Pancreas (tissue), 10 donors: Measurements from ENCODE around the gene ARHGDIB. TPM values are rescaled to one million over a fixed set of nuclear protein-coding genes. Genes with fewer than 3 reads are reported as not detected.

ENCODE experiments used
- ATAC-seq, 4 donors: fragments of 200-7000 bp; cut with Tn5 transposase; one replicate each; pipeline versions ENCODE4 v1.8.0 to v1.9.1; 2020; ENCODE audit warnings: mild to moderate bottlenecking in 4 of 4, moderate library complexity in 4 of 4
- DNase-seq, 6 donors: peaks; one replicate each; pipeline ENCODE4 v3.0.0-alpha.2; 2020
- FAIRE-seq: peaks from 2 replicates; lab custom pipeline; 2012; peaks lifted over from hg19 to GRCh38; lab: Jason Lieb, UNC
- H3K27ac ChIP-seq, 4 donors: fragments of 200-600 bp; sonication (generic); 1 replicate in 3 of 4; 2 replicates in 1 of 4; pipeline versions ENCODE4 v1.5.0 to v1.8.0; 2020
- H3K27me3 ChIP-seq, 4 donors: fragments of 200-600 bp; one replicate each; pipeline ENCODE4 v1.8.0; 2021
- H3K36me3 ChIP-seq, 3 donors: fragments of 200-600 bp; sonication (generic) in 1 of 3; one replicate each; pipeline versions ENCODE4 v1.5.0 to v1.8.0; 2020 to 2021
- H3K4me1 ChIP-seq, 3 donors: fragments of 200-600 bp; one replicate each; pipeline ENCODE4 v1.8.0; 2021
- H3K4me3 ChIP-seq, 4 donors: fragments of 200-600 bp; sonication (generic) in 2 of 4; one replicate each; pipeline versions ENCODE4 v1.5.0 to v1.8.0; 2020 to 2021
- H3K9me3 ChIP-seq, 4 donors: fragments of 200-600 bp; one replicate each; pipeline ENCODE4 v1.8.0; 2021
- WGBS, 2 donors: extraction: QIAGEN DNeasy Blood & Tissue Kit; methylation state at CpG; one replicate each; pipeline ENCODE4 v1.1.7; 2013; 5-methylcytosine and 5-hydroxymethylcytosine counted together
- intact Hi-C, 3 donors: fragments of 100-400 bp; cut with DNase I; formaldehyde crosslinking; loops; one replicate each; pipeline versions ENCODE4 v1.11.1 to v1.14.2; 2022
- polyA plus RNA-seq, 2 donors: library from polyadenylated mRNA; stranded (reverse); fragments of 200-250 nt; gene quantifications; one replicate each; pipeline ENCODE4 v1.2.3, GENCODE V29; 2013
- total RNA-seq, 6 donors: library from RNA; stranded (reverse); fragmentation: NEBNext Ultra II Directional in 4 of 6; extraction: Animal tissue kit (Norgen Biotek cat#: 25700) in 4 of 6; gene quantifications; one replicate each; pipeline versions ENCODE4 v1.2.1 to v1.2.4, GENCODE V29; 2021 to 2023
- TF ChIP-seq, protein P1 (sequence below), 4 donors: fragments of 200-600 bp; sonication (generic) in 3 of 4; IDR thresholded peaks; one replicate each; pipeline versions ENCODE4 v1.5.0 to v1.8.0; 2021; ENCODE audit warnings: antibody characterized with exemption in 4 of 4
- donor health status: healthy with polysubstance abuse.
- donor health status: DM: no; HTN: no; CAD: no; lungs with moderate emphysema.
- donor health status: DM: no; HTN: no; CAD: no.
- donor health status: control.
- donor health status: control.
- donor health status: Bipolar disorder and iron deficiency.
- donor health status: DM: yes; HTN: yes; CAD: no.
- donor health status: DM: no; HTN: no; CAD: no.
- donor health status: DM: no; HTN: no; CAD: no.
- donor health status: DM: yes; HTN: yes; CAD: no.

ARHGDIB gene
- total and polyA plus RNA-seq, 8 donors = 5.8 to 54.8 (median 23.4) TPM

DNA sequence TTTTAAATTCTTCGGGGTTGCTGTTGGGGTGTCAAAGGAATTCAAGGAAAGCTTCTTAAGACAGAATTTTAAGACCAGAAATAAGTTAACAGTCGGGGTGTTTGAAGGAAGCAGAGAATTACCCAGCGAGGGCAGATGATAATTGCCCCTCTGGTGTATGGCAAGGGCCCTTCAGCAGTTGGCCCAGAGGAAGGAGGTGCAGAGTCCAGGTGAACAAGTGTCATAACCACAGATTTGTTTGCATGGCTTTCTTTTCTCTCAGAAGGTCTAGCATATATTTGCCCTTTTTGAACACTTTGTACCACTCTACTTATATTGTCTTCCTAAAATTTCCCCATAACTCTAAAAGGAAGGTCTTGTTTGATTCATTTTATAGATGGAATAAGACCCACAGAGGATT lies 13.2 kb upstream of the ARHGDIB start:
- no peak overlapping the region for H3K4me3 ChIP-seq
- no peaks in the 10 kb centered on the region for H3K36me3 ChIP-seq
- no peaks in the 10 kb centered on the region for H3K4me1 ChIP-seq
- no peak for ATAC-seq
- DNase-seq = no peak
- TF ChIP-seq, protein P1, sequence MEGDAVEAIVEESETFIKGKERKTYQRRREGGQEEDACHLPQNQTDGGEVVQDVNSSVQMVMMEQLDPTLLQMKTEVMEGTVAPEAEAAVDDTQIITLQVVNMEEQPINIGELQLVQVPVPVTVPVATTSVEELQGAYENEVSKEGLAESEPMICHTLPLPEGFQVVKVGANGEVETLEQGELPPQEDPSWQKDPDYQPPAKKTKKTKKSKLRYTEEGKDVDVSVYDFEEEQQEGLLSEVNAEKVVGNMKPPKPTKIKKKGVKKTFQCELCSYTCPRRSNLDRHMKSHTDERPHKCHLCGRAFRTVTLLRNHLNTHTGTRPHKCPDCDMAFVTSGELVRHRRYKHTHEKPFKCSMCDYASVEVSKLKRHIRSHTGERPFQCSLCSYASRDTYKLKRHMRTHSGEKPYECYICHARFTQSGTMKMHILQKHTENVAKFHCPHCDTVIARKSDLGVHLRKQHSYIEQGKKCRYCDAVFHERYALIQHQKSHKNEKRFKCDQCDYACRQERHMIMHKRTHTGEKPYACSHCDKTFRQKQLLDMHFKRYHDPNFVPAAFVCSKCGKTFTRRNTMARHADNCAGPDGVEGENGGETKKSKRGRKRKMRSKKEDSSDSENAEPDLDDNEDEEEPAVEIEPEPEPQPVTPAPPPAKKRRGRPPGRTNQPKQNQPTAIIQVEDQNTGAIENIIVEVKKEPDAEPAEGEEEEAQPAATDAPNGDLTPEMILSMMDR (IDR thresholded peaks at IDR 0.05) = no peak
- no peaks in the 10 kb centered on the region for H3K27me3 ChIP-seq
- H3K9me3 ChIP-seq = no peaks in the 10 kb centered on the region
- intact Hi-C loops = no loop called here
- FAIRE-seq = no peak
- no peak overlapping the region for H3K27ac ChIP-seq
- 92 to 97% methylated on average over 3 of the region's 3 CpGs for whole genome bisulfite sequencing, 2 donors

DNA sequence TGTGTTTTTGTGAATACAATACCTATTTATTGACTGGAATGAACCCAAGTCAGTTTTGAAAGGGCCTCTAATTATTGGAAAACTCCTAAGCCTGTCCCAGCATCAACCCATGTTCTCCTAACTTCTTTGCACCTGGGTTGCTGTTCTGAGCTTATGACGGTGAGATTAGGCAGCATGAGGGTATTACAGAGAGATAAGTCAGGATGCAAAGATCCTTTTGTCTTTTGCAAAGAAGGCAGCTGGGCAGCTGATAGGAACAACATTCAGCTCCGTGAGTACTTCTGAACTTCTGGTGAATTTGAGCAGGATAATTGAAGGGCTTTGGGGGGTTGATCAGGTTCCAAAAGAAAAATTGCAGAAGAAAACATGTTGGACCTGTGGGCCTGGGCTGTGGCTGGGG lies 11.4 kb upstream of the ARHGDIB start, which contains the start of gene PDE6H:
PDE6H (plus strand) TSS at position 227 of the 400 bp plus-strand sequence. CDS start 4,971 bp downstream, outside the sequence.
- no peak within 1 kb of the TSS for H3K4me3 ChIP-seq
- H3K4me1 ChIP-seq = no peaks in the 10 kb centered on the region
- no peak within 1 kb of the TSS for H3K27ac ChIP-seq
- no peak for FAIRE-seq
- no peak for ATAC-seq
- intact Hi-C loops = no loop called here
- WGBS, 2 donors = 78 to 93% methylated on average over 2 of the region's 2 CpGs
- no peaks in the 10 kb centered on the region for H3K36me3 ChIP-seq
- no peaks in the 10 kb centered on the region for H3K27me3 ChIP-seq
- no peaks in the 10 kb centered on the region for H3K9me3 ChIP-seq
- TF ChIP-seq, protein P1 (IDR thresholded peaks at IDR 0.05) = no peak
- no peak for DNase-seq

- intact Hi-C loops = no loop called here
- ATAC-seq (no peak), DNase-seq (no peak), FAIRE-seq (no peak)
- no peak overlapping the region for H3K4me3 ChIP-seq
- no peaks in the 10 kb centered on the region for H3K36me3 ChIP-seq
- no peak overlapping the region for H3K27ac ChIP-seq
- H3K9me3 ChIP-seq = no peaks in the 10 kb centered on the region
- no peaks in the 10 kb centered on the region for H3K27me3 ChIP-seq
- no peaks in the 10 kb centered on the region for H3K4me1 ChIP-seq
- WGBS, 2 donors = 77 to 81% methylated on average over 4 of the region's 4 CpGs
- TF ChIP-seq, protein P1 (IDR thresholded peaks at IDR 0.05) = no peak
Observed at GRCh38 chr12:14970473-14970872, 9.1 kb upstream of the ARHGDIB start.

DNA sequence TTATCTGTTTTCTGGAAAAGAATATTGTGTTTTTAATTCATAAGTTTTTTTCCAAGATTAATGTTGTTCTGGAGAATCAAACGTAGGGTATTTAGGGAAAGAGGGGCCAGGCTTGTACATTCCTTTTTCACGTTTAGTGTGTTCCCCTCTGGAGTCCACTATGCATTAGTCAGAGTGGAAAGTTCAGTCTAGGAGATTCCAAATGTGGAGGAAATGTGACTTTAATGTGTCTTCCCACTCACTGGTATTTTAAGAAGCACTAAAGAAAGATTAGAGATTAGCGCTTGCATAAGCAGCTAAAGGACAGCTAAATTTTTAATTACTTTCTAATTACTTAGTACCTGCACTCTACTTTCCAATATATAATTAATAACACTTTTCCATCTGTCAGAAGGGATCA lies 7.1 kb upstream of the ARHGDIB start:
- 71 to 83% methylated on average over 3 of the region's 3 CpGs for WGBS, 2 donors
- FAIRE-seq (no peak), DNase-seq (no peak), ATAC-seq (no peak)
- Histone ChIP-seq H3K36me3 (no peaks in the 10 kb centered on the region), H3K27me3 (no peaks in the 10 kb centered on the region), H3K27ac (no peak overlapping the region), H3K9me3 (no peaks in the 10 kb centered on the region), H3K4me1 (no peaks in the 10 kb centered on the region), H3K4me3 (no peak overlapping the region)
- intact Hi-C loops = no loop called here
- TF ChIP-seq, protein P1 (IDR thresholded peaks at IDR 0.05) = no peak

DNA sequence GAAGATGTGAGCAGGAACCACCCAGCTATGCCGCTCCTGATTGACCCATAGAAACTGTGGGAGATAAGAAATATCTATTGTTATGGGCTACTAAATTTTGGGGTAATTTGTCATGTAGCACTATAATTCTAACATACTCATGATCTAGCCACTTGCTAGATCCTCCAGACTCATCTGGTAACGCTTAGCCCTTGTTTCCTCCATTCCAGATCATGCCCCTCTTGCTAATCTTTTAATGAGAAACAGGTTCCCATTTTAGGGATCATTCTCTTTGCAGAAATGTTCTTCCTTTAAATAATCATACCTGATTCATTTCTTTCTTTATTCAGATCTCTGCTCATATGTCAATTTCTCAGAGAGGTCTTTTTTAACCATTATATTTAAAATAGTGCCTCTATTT lies 3.8 kb upstream of the ARHGDIB start:
- DNase-seq (no peak), ATAC-seq (no peak), FAIRE-seq (no peak)
- H3K4me1 ChIP-seq = peaks cover 0 to 4% (median 0%) of the 10 kb centered on the region in 3 donors
- intact Hi-C loops = no loop called here
- no peak overlapping the region for H3K27ac ChIP-seq
- H3K36me3 ChIP-seq = no peaks in the 10 kb centered on the region
- no peak overlapping the region for H3K4me3 ChIP-seq
- TF ChIP-seq, protein P1 (IDR thresholded peaks at IDR 0.05) = no peak
- WGBS, 2 donors = 95 to 98% methylated on average over 2 of the region's 2 CpGs
- no peaks in the 10 kb centered on the region for H3K27me3 ChIP-seq
- H3K9me3 ChIP-seq = no peaks in the 10 kb centered on the region
